Mucosa of rectum (tissue), 2 donors: Measurements from ENCODE around the gene RNF208.
A peak's percentile ranks its signal among the peaks of the same experiment; 100 is the strongest.

ENCODE experiments used
- H3K27ac ChIP-seq, 2 donors: one replicate each; pipeline ENCODE4 v1.7.0; 2013; ENCODE audit warnings: inconsistent platforms in 2 of 2, low read depth in 2 of 2, low read length in 2 of 2
- H3K27me3 ChIP-seq, 2 donors: one replicate each; pipeline ENCODE4 v1.7.0; 2013; ENCODE audit warnings: low read length in 2 of 2; ENCODE audit not compliant: control insufficient read depth in 2 of 2, insufficient read depth in 2 of 2
- H3K36me3 ChIP-seq, 2 donors: one replicate each; pipeline ENCODE4 v1.7.0; 2013; ENCODE audit warnings: low read length in 2 of 2; ENCODE audit not compliant: control insufficient read depth in 2 of 2, insufficient read depth in 2 of 2
- H3K4me1 ChIP-seq, 2 donors: one replicate each; pipeline ENCODE4 v1.7.0; 2013; ENCODE audit warnings: low read length in 2 of 2, mild to moderate bottlenecking in 1 of 2; ENCODE audit not compliant: control insufficient read depth in 2 of 2, insufficient read depth in 2 of 2
- H3K4me3 ChIP-seq, 2 donors: one replicate each; pipeline ENCODE4 v1.7.0; 2013; ENCODE audit warnings: low read length in 2 of 2
- H3K9ac ChIP-seq, 2 donors: one replicate each; pipeline ENCODE4 v1.7.0; 2013; ENCODE audit warnings: low read length in 2 of 2, low read depth in 1 of 2, mild to moderate bottlenecking in 1 of 2
- H3K9me3 ChIP-seq, 2 donors: one replicate each; pipeline ENCODE4 v1.7.0; 2013; ENCODE audit warnings: low read length in 2 of 2; ENCODE audit not compliant: control insufficient read depth in 2 of 2
- donor health status: healthy.
- donor health status: Normal muscosa, but diverticular disease.

Gene RNF208

DNA sequence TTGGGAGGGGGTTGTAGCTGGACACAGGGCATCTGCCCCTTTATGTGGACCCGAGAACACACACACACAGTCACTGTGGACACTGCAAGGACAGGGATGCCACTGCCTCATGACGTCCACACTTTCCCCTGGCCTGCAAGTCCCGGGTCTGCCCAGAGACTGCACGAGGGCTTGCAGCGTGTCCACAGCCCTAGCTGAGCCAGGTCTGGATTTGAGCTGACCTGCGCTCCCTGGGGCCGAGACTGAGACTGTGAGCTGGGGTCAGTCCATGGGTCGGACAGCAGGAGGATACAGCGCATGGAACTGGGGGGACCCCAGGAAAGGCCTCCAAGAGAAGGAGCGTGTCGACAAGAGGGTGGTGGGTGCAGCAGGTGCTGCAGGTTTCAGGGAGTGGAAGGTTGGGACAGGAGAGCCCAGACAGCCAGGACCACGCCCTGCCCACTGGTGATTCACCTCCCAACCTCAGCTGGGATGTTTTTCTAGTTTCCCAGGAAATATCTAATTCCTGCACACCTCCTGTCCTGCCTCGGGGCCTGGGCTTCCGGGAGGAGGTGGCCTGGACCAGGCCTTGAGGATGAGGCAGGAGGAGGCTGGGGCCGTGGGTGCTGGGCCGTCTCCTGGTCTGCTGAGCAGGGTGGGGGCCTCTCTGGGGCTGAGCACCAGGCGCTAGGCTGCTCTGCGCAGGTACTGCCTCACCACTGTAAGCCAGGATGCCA lies 4.5 kb upstream of the RNF208 start:
- Histone ChIP-seq H3K27me3 (peaks cover 6 to 20% of the 10 kb centered on the region in 2 donors), H3K9me3 (no peaks in the 10 kb centered on the region), H3K4me1 (peaks cover 29 to 45% of the 10 kb centered on the region in 2 donors), H3K4me3 (no peak overlapping the region), H3K27ac (no peak overlapping the region), H3K9ac (peak overlapping the region in 1 of 2 donors; percentile 4), H3K36me3 (no peaks in the 10 kb centered on the region)

DNA sequence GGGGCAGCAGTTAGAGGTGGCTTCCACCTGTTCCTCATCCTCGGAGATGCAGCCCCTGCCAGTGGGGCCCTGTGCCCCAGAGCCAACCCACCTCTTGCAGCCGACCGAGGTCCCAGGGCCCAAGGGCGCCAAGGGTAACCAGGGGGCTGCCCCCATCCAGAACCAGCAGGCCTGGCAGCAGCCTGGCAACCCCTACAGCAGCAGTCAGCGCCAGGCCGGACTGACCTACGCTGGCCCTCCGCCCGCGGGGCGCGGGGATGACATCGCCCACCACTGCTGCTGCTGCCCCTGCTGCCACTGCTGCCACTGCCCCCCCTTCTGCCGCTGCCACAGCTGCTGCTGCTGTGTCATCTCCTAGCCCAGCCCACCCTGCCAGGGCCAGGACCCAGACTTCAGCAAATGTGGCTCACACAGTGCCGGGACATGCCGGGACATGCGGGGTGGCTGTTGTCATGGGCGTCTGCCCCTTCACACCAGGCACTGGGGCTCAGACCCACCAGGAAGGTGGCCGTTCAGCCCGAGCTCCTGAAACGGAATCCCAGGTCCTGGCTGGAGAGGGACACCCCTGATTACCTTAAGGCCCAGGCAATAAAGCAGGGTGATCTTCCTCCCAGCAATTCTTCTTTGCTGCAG lies 3.8 kb upstream of the RNF208 start:
- no peak overlapping the region for H3K27ac ChIP-seq
- H3K36me3 ChIP-seq: no peaks in the 10 kb centered on the region
- H3K27me3 ChIP-seq: peaks cover 4 to 18% of the 10 kb centered on the region in 2 donors
- H3K9me3 ChIP-seq: no peaks in the 10 kb centered on the region
- no peak overlapping the region for H3K9ac ChIP-seq
- H3K4me3 ChIP-seq: no peak overlapping the region
- peaks cover 31 to 45% of the 10 kb centered on the region in 2 donors for H3K4me1 ChIP-seq

DNA sequence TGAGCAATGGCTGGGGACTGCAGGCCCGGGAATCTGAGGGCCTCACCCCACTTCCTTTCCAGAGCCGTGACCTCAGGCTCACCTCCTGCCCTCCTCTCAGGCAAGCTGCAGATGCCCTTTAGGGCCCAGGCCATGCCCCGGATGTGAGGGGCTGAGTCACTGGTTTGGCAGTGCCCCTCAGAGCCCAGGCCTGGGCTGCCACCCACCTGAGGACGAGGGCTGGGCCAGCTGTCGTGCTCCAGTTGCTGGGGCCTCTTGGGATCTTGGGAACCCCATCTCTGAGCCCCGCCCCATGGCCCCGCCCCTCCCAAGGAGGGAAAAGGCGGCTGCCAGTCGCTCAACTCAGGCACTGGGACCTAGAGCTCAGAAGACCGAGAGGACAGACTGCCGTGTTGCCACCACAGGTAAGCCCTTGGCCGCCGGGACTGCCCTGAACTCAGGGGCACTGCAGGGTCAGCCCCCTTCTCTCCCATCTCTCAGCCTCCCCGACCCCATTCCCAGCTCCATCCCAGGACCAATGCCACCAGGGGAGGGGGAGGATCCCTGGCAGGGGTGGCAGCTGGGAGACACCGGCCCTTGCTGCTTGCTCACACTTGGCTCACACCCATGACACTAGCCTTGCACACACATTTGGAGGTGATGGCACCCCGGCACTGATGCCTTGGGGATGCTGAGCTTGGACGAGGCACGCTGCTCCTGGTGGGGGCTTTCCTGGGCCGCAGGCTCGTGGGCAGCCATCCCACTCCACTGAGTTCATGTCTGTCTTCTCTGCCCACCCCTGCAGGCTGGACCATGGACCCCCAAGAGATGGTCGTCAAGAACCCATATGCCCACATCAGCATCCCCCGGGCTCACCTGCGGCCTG lies 3.0 kb upstream of the RNF208 start, which contains the start of gene CYSRT1:
TSS of gene CYSRT1 (plus strand) at position 345 of the 865 bp plus-strand sequence. CDS start at position 793, 448 bp downstream.
- H3K27me3 ChIP-seq: peaks cover 4 to 15% of the 10 kb centered on the region in 2 donors
- peaks cover 31 to 41% of the 10 kb centered on the region in 2 donors for H3K4me1 ChIP-seq
- H3K27ac ChIP-seq: peak within 1 kb of the TSS in 1 of 2 donors; percentile 88

DNA sequence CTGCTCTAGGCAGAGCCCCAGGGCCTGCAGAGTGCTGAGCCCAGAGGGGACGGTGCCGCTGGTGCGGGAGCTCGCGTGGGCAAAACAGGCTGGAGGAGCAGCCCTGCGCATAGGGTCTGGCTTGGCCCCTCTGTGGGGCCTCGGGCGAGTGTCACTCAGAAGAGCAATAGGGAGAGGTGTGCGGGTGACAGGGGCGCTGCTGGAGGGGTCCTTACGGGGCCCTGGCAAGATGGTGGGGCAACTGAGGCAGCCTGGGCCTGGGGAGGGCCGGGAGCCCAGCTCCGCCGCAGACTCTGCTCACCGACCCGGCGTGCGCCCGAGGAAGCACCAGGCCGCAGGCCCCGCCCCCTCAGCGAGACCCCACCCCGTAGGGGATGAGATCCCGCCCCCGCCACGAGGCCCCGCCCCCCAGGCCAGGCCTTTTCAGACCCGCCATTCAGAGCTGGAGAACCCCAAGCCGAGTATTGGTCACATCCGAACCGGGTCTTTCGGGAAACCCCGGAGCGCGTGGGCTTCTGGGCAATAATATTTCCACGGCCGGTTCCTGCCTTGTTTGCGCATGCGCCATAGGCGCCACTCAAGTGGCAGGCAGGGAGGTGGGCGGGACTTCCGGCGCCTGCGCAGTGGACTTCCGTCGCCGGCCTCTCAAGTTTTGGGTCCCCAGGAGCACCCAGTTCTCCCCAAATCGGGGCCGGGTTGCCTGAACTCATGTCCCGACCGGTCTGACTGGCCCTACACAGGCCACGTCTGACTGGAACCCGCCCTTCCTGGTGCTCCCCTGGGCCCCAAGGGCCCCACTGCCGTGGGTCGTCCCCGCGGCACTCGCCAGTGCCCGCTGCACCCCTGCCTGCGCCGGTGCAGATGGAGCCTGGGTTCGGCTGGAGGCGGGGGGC lies 1.3 kb upstream of the RNF208 start:
- Histone ChIP-seq H3K4me3 (peak overlapping the region; percentile 81 to 88), H3K27me3 (peaks cover 0 to 2% of the 10 kb centered on the region in 2 donors), H3K4me1 (peaks cover 32 to 35% of the 10 kb centered on the region in 2 donors), H3K27ac (peak overlapping the region; percentile 88 to 89), H3K9me3 (no peaks in the 10 kb centered on the region), H3K36me3 (no peaks in the 10 kb centered on the region), H3K9ac (peak overlapping the region; percentile 87 to 93)

More for the DNA sequence above, 3.0 kb upstream of the RNF208 start, which contains the start of gene CYSRT1:
- Histone ChIP-seq H3K9ac (peak within 1 kb of the TSS; percentile 87 to 93), H3K9me3 (no peaks in the 10 kb centered on the region), H3K4me3 (peak within 1 kb of the TSS; percentile 81 to 88), H3K36me3 (no peaks in the 10 kb centered on the region)

DNA sequence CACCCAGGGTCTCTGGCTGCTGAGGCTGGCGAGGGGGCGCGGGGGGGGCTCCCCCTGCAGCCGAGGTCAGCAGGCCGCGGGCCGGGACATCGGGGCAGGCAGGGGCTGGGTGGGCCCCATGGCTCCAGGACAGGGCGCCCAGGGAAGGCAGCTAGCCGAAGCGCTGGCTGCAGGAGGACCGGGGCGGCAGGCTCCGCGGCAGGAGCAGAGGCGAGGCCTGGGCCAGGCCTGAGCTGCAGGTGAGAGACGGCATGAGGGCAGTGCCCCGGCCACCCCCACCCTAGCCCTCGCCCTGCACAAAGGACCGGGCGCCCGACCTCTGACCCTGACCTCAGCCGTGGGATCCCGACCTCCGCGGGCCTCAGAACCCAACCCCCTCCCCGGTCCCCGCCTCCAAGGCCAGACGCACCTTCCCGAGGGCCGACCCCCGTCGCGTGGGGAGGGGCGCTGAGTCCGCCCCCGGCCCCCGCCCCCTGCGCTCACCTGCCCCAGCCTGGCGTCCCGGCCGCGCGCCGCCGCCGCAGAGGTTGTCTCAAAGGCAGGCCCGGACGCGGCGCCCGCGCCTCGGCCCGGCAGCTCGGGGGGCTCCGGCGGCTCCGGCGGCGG lies 431 bp downstream of the RNF208 start:
- Histone ChIP-seq H3K4me1 (peaks cover 34 to 40% of the 10 kb centered on the region in 2 donors), H3K36me3 (no peaks in the 10 kb centered on the region), H3K4me3 (peak overlapping the region in 1 of 2 donors; percentile 35), H3K27me3 (no peaks in the 10 kb centered on the region), H3K9me3 (no peaks in the 10 kb centered on the region), H3K27ac (no peak overlapping the region), H3K9ac (peak overlapping the region in 1 of 2 donors; percentile 4)

DNA sequence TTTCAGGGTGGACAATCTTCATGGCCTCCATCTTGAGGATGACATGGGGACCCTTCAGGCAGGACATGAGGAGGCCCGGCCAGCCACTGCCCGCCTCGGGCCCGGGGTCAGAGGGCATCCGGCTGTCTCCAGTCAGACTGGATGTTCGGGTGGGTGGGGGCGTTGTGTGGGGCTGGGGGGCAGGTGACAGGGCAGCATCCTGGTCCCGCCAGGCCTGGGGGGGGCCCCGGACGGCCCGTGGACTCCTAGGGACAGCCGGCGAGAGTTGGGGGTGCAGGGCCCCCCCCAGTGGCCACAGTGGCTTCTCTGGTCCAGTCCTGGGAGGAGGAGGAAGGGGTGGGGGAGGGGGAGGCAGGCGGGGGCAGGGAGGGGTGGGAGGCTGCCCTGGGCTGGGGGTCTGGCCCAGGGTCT lies 940 bp downstream of the RNF208 start:
- Histone ChIP-seq H3K9me3 (no peaks in the 10 kb centered on the region), H3K4me3 (no peak overlapping the region), H3K36me3 (no peaks in the 10 kb centered on the region), H3K4me1 (peaks cover 31 to 35% of the 10 kb centered on the region in 2 donors), H3K27me3 (no peaks in the 10 kb centered on the region), H3K27ac (no peak overlapping the region), H3K9ac (no peak overlapping the region)

DNA sequence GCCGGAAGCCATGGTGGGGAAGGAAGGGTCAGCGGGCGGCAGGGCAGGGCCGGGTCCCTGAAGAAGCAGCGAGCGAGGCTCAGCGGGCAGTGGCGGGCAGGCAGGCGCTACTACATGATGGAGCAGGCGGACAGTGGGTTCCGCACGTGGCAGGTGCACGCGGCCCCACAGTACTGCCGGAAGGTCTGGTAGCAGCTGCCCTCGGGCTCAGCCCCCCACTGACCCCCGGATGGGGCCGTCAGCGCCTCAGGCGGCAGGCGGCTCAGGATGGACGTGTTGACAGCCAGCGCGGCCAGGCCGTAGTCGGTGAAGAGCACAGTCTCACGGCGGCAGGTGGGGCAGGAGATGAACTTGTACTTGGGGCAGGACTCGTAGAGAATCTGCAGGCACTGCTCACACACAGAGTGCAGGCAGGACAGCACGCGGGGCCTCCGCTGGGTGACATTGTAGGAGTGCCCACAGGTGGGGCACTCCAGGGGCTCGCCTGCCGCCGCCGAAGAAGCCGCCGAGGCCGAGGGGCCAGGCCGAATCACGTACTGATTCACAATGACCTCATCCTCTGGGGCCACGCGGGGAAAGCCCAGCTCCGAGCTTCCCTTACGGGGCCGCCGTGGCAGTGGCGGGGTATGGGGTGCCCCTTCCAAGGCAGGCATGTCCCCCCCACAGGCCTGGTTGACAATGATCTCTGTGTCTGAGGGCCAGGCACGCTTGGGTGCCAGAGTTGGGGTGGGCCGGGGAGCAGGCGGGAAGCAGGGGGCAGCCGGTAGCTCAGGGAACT lies 1.5 kb downstream of the RNF208 start:
- Histone ChIP-seq H3K9ac (no peak overlapping the region), H3K36me3 (no peaks in the 10 kb centered on the region), H3K27ac (no peak overlapping the region), H3K27me3 (no peaks in the 10 kb centered on the region), H3K9me3 (no peaks in the 10 kb centered on the region), H3K4me3 (no peak overlapping the region), H3K4me1 (peaks cover 31 to 35% of the 10 kb centered on the region in 2 donors)

DNA sequence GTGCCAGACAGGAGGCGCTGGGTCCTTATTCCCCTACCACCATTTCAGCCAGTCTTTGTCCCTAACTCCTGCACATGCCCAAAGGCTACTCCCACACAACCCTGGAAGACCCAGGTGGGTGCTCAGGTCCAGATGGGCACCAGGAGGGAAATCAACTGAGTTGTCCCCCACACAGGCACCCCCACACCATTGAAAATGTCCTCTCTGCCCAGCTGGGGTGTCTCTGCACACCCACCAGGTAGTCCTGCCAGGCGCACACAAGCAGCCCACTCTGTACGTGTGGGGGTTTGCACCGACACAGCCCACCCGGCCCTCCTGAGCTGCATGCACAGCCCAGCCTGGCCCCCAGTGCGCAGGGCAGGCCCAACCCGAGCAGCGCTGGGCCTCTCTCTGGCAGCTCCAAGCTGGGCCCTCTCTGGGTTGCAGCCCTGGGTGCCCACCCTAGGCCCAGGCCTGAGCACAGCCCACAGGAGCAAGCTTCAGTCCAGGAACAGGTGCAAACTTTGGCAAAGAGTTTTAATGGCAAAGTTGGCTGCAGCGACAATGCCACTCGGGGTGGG lies 2.2 kb downstream of the RNF208 start:
- no peaks in the 10 kb centered on the region for H3K27me3 ChIP-seq
- H3K9me3 ChIP-seq: no peaks in the 10 kb centered on the region
- H3K27ac ChIP-seq: no peak overlapping the region
- H3K4me3 ChIP-seq: no peak overlapping the region
- no peak overlapping the region for H3K9ac ChIP-seq
- no peaks in the 10 kb centered on the region for H3K36me3 ChIP-seq
- H3K4me1 ChIP-seq: peaks cover 31 to 35% of the 10 kb centered on the region in 2 donors
